MM.1S (cell line): ENCODE data around the gene PLCB1.

Experiments
- EZH2 ChIP-seq: fragments of 300-600 bp; sonication (generic); optimal IDR thresholded peaks from 2 replicates; pipeline ENCODE3; 2017; ENCODE audit warnings: low read depth, mild to moderate bottlenecking, antibody characterized with exemption, low read length, mixed read lengths
- EZH2phosphoT487 ChIP-seq: fragments of 300-600 bp; sonication (generic); IDR thresholded peaks from 2 replicates; pipeline ENCODE4 v1.6.1; 2018; ENCODE audit warnings: antibody characterized with exemption, low read length
- TF ChIP-seq, protein P1 (sequence below): fragments of 300-600 bp; sonication (generic); IDR thresholded peaks from 2 replicates; pipeline ENCODE4 v1.5.1; 2016; ENCODE audit warnings: antibody characterized with exemption, low read length, mixed read lengths

DNA sequence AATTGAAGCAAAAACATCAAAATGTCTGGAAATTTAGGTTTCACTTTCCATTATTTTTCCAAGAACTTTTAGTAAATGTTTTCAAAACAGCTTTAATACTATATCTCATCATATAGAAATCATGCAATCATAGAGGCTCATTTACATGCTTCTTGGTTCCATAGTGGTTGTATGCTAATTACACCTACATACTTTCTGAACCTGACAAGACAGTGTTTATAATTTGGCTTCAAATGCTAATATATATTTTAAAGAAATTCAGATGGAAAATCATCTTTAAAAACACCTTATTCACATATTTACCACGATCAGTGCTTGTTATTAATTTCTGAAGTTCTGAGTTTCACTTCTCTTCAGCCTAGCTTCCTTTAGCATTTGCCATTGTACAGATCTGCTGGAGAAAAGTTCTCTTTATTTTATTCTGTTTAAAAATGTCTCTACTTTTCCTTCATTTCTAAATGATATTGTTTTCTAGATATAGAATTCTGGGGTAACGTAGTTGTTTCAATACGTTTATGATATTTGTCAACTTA lies 89.9 kb downstream of the PLCB1 start:
- TF ChIP-seq, protein P1, sequence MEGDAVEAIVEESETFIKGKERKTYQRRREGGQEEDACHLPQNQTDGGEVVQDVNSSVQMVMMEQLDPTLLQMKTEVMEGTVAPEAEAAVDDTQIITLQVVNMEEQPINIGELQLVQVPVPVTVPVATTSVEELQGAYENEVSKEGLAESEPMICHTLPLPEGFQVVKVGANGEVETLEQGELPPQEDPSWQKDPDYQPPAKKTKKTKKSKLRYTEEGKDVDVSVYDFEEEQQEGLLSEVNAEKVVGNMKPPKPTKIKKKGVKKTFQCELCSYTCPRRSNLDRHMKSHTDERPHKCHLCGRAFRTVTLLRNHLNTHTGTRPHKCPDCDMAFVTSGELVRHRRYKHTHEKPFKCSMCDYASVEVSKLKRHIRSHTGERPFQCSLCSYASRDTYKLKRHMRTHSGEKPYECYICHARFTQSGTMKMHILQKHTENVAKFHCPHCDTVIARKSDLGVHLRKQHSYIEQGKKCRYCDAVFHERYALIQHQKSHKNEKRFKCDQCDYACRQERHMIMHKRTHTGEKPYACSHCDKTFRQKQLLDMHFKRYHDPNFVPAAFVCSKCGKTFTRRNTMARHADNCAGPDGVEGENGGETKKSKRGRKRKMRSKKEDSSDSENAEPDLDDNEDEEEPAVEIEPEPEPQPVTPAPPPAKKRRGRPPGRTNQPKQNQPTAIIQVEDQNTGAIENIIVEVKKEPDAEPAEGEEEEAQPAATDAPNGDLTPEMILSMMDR, result no peak
- TF ChIP-seq EZH2phosphoT487 (no peak), EZH2 (no peak)
